Heart right ventricle (tissue), 16 donors: Measurements from ENCODE around the gene FHIT. TPM values are rescaled to one million over a fixed set of nuclear protein-coding genes. Genes with fewer than 3 reads are reported as not detected.

Experiments
- ATAC-seq, 8 donors: fragments of 200-7000 bp; cut with Tn5 transposase; one replicate each; pipeline ENCODE4 v1.9.1; 2020; ENCODE audit warnings: mild to moderate bottlenecking in 8 of 8, moderate library complexity in 8 of 8, moderate number of reproducible peaks in 1 of 8
- DNase-seq, 2 donors: peaks; one replicate each; pipeline ENCODE4 v3.0.0-alpha.2; 2020
- H3K27ac ChIP-seq, 10 donors: fragments of 200-600 bp; sonication (generic) in 2 of 10; one replicate each; pipeline versions ENCODE4 v1.5.0 to v1.8.0; 2020 to 2022; ENCODE audit warnings: mild to moderate bottlenecking in 3 of 10
- H3K27me3 ChIP-seq, 7 donors: fragments of 200-600 bp; one replicate each; pipeline ENCODE4 v1.8.0; 2021 to 2022; ENCODE audit warnings: mild to moderate bottlenecking in 2 of 7
- H3K36me3 ChIP-seq, 9 donors: fragments of 200-600 bp; sonication (generic) in 1 of 9; one replicate each; pipeline versions ENCODE4 v1.5.0 to v1.8.0; 2020 to 2022; ENCODE audit warnings: mild to moderate bottlenecking in 2 of 9
- H3K4me1 ChIP-seq, 9 donors: fragments of 200-600 bp; sonication (generic) in 1 of 9; one replicate each; pipeline versions ENCODE4 v1.5.0 to v1.8.0; 2020 to 2022; ENCODE audit warnings: mild to moderate bottlenecking in 4 of 9
- H3K4me3 ChIP-seq, 10 donors: fragments of 200-600 bp; sonication (generic) in 2 of 10; one replicate each; pipeline versions ENCODE4 v1.5.0 to v1.8.0; 2020 to 2022; ENCODE audit warnings: mild to moderate bottlenecking in 7 of 10, moderate library complexity in 2 of 10
- H3K9me3 ChIP-seq, 11 donors: fragments of 200-600 bp in 10 of 11; sonication (generic) in 2 of 11; one replicate each; pipeline versions ENCODE4 v1.5.0 to v1.8.0; 2013 to 2022; ENCODE audit warnings: mild to moderate bottlenecking in 2 of 11, control low read depth in 1 of 11, moderate library complexity in 1 of 11
- CTCF ChIP-seq, 9 donors: fragments of 200-600 bp; sonication (generic) in 2 of 9; IDR thresholded peaks; one replicate each; pipeline versions ENCODE4 v1.5.0 to v1.8.0; 2021 to 2022; ENCODE audit warnings: antibody characterized with exemption in 9 of 9, mild to moderate bottlenecking in 5 of 9, moderate library complexity in 1 of 9
- WGBS, 2 donors: extraction: QIAGEN DNeasy Blood & Tissue Kit; methylation state at CpG; one replicate each; pipeline ENCODE4 v1.1.7; 2013; ENCODE audit warnings: inconsistent platforms in 1 of 2; 5-methylcytosine and 5-hydroxymethylcytosine counted together
- intact Hi-C, 10 donors: fragments of 100-400 bp; cut with DNase I; formaldehyde crosslinking; loops; one replicate each; pipeline versions ENCODE4 v1.11.1 to v1.14.2; 2022
- polyA plus RNA-seq, 2 donors: library from polyadenylated mRNA; stranded (reverse); fragments of 200-250 nt; gene quantifications; one replicate each; pipeline ENCODE4 v1.2.3, GENCODE V29; 2013
- total RNA-seq, 10 donors: library from RNA; stranded (reverse); fragmentation: NEBNext Ultra II Directional in 3 of 10; extraction: Animal tissue kit (Norgen Biotek cat#: 25700) in 3 of 10; gene quantifications; one replicate each; pipeline versions ENCODE4 v1.2.1 to v1.2.4, GENCODE V29; 2021 to 2023
- donor health status: Arrhythmogenic right ventricular cardiomyopathy.
- donor health status: ischemic (EF 13 %, LVEDD 7.1; RV severe dilation, severe dysfunction).
- donor health status: healthy with polysubstance abuse.
- donor health status: DM: no; HTN: yes; CAD: no.
- donor health status: DM: no; HTN: no; CAD: no.
- donor health status: ischemic (EF 25% LVEDD 6.9; RV normal size, moderate dysfunction).
- donor health status: ischemic (EF 25% LVEDD 5.7; RV mildly dilated, moderate dysfunction).
- donor health status: healthy.
- donor health status: DM: yes; HTN: yes; CAD: no.
- donor health status: Ischemic cardiomyopathy.
- donor health status: ischemic (EF 35%, LVEDD 5.7; RV mildly dilated, moderate dysfunction).
- donor health status: nonischemic (EF 11% LVEDD 7.7; RV severe dilation, severe dysfunction).
- donor health status: DM: yes; HTN: yes; CAD: no.
- donor health status: PGD.
- donor health status: ischemic (EF 29% LVEDD 5.4; RV normal size, mild dysfunction).
- donor health status: nonischemic (EF 23%, LVEDD 6.1; RV moderate dilation, normal function).

The FHIT gene
- total and polyA plus RNA-seq, 12 donors = 4.7 to 25.5 (median 18.3) TPM

- DNase-seq = no peak
- Histone ChIP-seq H3K9me3 (peaks cover 0 to 9% (median 0%) of the 10 kb centered on the region in 11 donors), H3K27me3 (no peaks in the 10 kb centered on the region), H3K4me1 (peaks cover 0 to 21% (median 19%) of the 10 kb centered on the region in 9 donors), H3K4me3 (no peak overlapping the region), H3K27ac (no peak overlapping the region), H3K36me3 (no peaks in the 10 kb centered on the region)
- ATAC-seq = no peak
- no peak for TF ChIP-seq CTCF (IDR thresholded peaks at IDR 0.05)
- whole genome bisulfite sequencing, 2 donors = 92 to 93% methylated on average over 3 of the region's 3 CpGs
- intact Hi-C loops = loop anchor here in 1 of 10 donors (10.0 kb wide), 1 partner anchor 116 kb away; no protein-coding TSS in a partner anchor
Measured at GRCh38 chr3:59820352-59820934, 1430.8 kb downstream of the FHIT start.

- H3K27ac ChIP-seq = peak overlapping the region in 1 of 10 donors; percentile 57
- TF ChIP-seq CTCF (IDR thresholded peaks at IDR 0.05) = no peak
- no peak for ATAC-seq
- no peaks in the 10 kb centered on the region for H3K27me3 ChIP-seq
- WGBS, 2 donors = 56 to 67% methylated on average over 4 of the region's 4 CpGs
- H3K9me3 ChIP-seq = peaks cover 0 to 9% (median 0%) of the 10 kb centered on the region in 11 donors
- no peak for DNase-seq
- H3K4me1 ChIP-seq = peaks cover 0 to 21% (median 19%) of the 10 kb centered on the region in 9 donors
- H3K4me3 ChIP-seq = peak overlapping the region in 1 of 10 donors; percentile 3
- H3K36me3 ChIP-seq = no peaks in the 10 kb centered on the region
- intact Hi-C loops = loop anchor here in 1 of 10 donors (10.0 kb wide), 1 partner anchor 214 kb away; no protein-coding TSS in a partner anchor
Measured at GRCh38 chr3:59818919-59819300, 1432.3 kb downstream of the FHIT start.

GRCh38 chr3:59818033-59818918 lies 1433.0 kb downstream of the FHIT start:
- Histone ChIP-seq H3K27ac (peak overlapping the region in 5 of 10 donors; percentile 5 to 57 (median 38)), H3K27me3 (no peaks in the 10 kb centered on the region), H3K9me3 (peaks cover 0 to 9% (median 0%) of the 10 kb centered on the region in 11 donors), H3K36me3 (no peaks in the 10 kb centered on the region), H3K4me3 (peak overlapping the region in 4 of 10 donors; percentile 3 to 23 (median 22)), H3K4me1 (peaks cover 0 to 25% (median 19%) of the 10 kb centered on the region in 9 donors)
- DNase-seq (peak; percentile 78 to 82), ATAC-seq (peak; percentile 67 to 96 (median 92))
- intact Hi-C loops = loop anchor here in 1 of 10 donors (10.0 kb wide), 1 partner anchor 213 kb away; no protein-coding TSS in a partner anchor
- TF ChIP-seq CTCF (IDR thresholded peaks at IDR 0.05) = no peak
- WGBS, 2 donors = 27 to 31% methylated on average over 16 of the region's 16 CpGs

GRCh38 chr3:59817511-59817910 lies 1433.7 kb downstream of the FHIT start:
- intact Hi-C loops = loop anchor here in 1 of 10 donors (10.0 kb wide), 1 partner anchor 213 kb away; no protein-coding TSS in a partner anchor
- 70 to 84% methylated on average over 4 of the region's 4 CpGs for WGBS, 2 donors
- H3K4me1 ChIP-seq = peaks cover 0 to 32% (median 21%) of the 10 kb centered on the region in 9 donors
- peak overlapping the region in 3 of 10 donors; percentile 35 to 57 (median 48) for H3K27ac ChIP-seq
- TF ChIP-seq CTCF (IDR thresholded peaks at IDR 0.05) = no peak
- H3K27me3 ChIP-seq = no peaks in the 10 kb centered on the region
- no peak for ATAC-seq
- peaks cover 0 to 2% (median 0%) of the 10 kb centered on the region in 11 donors for H3K9me3 ChIP-seq
- no peaks in the 10 kb centered on the region for H3K36me3 ChIP-seq
- DNase-seq = no peak
- peak overlapping the region in 1 of 10 donors; percentile 20 for H3K4me3 ChIP-seq
